ENCODE data around the gene S1PR5.

- no peak for TF ChIP-seq TAF1 (IDR thresholded peaks at IDR 0.05; ENCODE audit: borderline replicate concordance, insufficient read depth, low read length)
- TF ChIP-seq, protein P1, sequence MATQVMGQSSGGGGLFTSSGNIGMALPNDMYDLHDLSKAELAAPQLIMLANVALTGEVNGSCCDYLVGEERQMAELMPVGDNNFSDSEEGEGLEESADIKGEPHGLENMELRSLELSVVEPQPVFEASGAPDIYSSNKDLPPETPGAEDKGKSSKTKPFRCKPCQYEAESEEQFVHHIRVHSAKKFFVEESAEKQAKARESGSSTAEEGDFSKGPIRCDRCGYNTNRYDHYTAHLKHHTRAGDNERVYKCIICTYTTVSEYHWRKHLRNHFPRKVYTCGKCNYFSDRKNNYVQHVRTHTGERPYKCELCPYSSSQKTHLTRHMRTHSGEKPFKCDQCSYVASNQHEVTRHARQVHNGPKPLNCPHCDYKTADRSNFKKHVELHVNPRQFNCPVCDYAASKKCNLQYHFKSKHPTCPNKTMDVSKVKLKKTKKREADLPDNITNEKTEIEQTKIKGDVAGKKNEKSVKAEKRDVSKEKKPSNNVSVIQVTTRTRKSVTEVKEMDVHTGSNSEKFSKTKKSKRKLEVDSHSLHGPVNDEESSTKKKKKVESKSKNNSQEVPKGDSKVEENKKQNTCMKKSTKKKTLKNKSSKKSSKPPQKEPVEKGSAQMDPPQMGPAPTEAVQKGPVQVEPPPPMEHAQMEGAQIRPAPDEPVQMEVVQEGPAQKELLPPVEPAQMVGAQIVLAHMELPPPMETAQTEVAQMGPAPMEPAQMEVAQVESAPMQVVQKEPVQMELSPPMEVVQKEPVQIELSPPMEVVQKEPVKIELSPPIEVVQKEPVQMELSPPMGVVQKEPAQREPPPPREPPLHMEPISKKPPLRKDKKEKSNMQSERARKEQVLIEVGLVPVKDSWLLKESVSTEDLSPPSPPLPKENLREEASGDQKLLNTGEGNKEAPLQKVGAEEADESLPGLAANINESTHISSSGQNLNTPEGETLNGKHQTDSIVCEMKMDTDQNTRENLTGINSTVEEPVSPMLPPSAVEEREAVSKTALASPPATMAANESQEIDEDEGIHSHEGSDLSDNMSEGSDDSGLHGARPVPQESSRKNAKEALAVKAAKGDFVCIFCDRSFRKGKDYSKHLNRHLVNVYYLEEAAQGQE (IDR thresholded peaks at IDR 0.05; ENCODE audit: insufficient read depth in 1 of 2, low read depth in 2 of 2, low read length in 2 of 2), result no peak
- no peak for TF ChIP-seq SIN3A (IDR thresholded peaks at IDR 0.05; ENCODE audit: borderline replicate concordance, insufficient read depth, low read length)
- no peak for TF ChIP-seq POLR2AphosphoS5 (IDR thresholded peaks at IDR 0.05; ENCODE audit: low read depth, low read length)
Measured at GRCh38 chr19:10486551-10486950, 30.7 kb downstream of the S1PR5 start.
